Muscle of leg (tissue), 11 donors: ENCODE data around the gene ENG. TPM values are rescaled to one million over a fixed set of nuclear protein-coding genes. Genes with fewer than 3 reads are reported as not detected.

Experiments used
- DNase-seq: peaks from one replicate; pipeline ENCODE4 v3.0.0; 2013
- H3K27ac ChIP-seq: one replicate; pipeline ENCODE4 v1.5.1; 2013; ENCODE audit warnings: mild to moderate bottlenecking, low read length, control low read depth
- H3K27me3 ChIP-seq: one replicate; pipeline ENCODE4 v1.6.1; 2013; ENCODE audit warnings: low read length; ENCODE audit not compliant: control insufficient read depth, insufficient read depth
- H3K36me3 ChIP-seq: one replicate; pipeline ENCODE4 v1.6.1; 2013; ENCODE audit warnings: low read length; ENCODE audit not compliant: control insufficient read depth, insufficient read depth
- H3K4me1 ChIP-seq: one replicate; pipeline ENCODE4 v1.6.1; 2013; ENCODE audit warnings: low read length; ENCODE audit not compliant: control insufficient read depth, insufficient read depth
- H3K4me3 ChIP-seq: one replicate; pipeline ENCODE4 v1.5.1; 2013; ENCODE audit warnings: low read length, control low read depth
- H3K9me3 ChIP-seq: replicated peaks from 2 replicates; pipeline ENCODE4 v1.6.1; 2013; ENCODE audit warnings: low read depth, low read length; ENCODE audit not compliant: control insufficient read depth
- WGBS: methylation state at CpG from one replicate; pipeline ENCODE4 v1.1.5; 2013; ENCODE audit warnings: missing lambda C conversion rate; ENCODE audit not compliant: insufficient coverage; 5-methylcytosine and 5-hydroxymethylcytosine counted together
- polyA plus RNA-seq, 8 donors: library from polyadenylated mRNA; unstranded; fragments of 120-200 nt; gene quantifications; one replicate each; pipeline versions ENCODE4 v1.2.1 to v1.2.3, GENCODE V29; 2013; ENCODE audit warnings: inconsistent platforms in 1 of 8, low replicate concordance in 1 of 8; ENCODE audit not compliant: insufficient read length in 8 of 8, insufficient read depth in 1 of 8
- total RNA-seq: library from RNA; stranded (reverse); fragments of 120-200 nt; gene quantifications from one replicate; pipeline ENCODE4 v1.2.4, GENCODE V29; 2013

Gene ENG
- total and polyA plus RNA-seq, 9 donors = 9.3 to 77.3 (median 61.2) TPM

DNA sequence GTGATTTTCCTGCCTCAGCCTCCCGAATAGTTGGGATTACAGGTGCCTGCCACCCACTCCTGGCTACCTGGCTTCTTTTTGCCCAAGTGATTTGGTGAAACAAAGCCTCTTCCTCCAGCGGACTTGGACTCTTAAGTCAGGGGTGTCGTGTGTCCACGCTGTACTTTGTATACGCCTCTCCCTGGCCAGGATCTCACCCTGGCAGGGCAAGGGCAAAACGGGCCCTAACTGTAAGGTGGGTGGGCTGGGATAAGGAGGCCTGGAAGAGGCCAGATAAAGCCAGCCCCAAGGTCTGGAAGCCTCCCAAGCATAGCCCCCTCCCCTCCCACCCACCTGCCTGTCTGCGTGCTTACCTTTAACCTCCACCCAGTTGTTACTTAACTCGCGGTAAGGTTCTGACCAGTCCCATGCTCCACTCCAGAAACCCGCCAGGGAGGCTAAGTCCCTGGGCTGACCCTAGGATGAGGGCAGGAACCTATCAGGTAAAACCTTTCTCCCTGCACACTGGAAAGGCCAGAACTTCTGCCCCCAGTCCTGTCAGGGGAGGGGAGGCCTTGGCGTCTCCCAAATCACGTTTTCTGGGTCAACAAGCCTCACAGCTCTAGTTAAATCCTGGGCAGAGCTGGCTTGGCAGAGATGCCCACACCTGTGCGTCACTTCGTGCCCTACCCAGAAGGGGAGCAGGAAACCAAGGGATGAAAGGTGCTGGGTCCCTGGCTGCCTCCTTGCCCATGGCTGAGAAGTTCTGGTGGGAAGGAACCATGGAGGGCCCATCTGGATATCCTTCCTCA is 60.3 kb downstream of the ENG start:
- peaks cover 36% of the 10 kb centered on the region for H3K36me3 ChIP-seq
- no peaks in the 10 kb centered on the region for H3K27me3 ChIP-seq
- H3K4me3 ChIP-seq = no peak overlapping the region
- WGBS = 75% methylated on average over 6 of the region's 14 CpGs
- no peaks in the 10 kb centered on the region for H3K9me3 ChIP-seq
- H3K4me1 ChIP-seq = peaks cover 10% of the 10 kb centered on the region
- peak; percentile 3 for DNase-seq
- no peak overlapping the region for H3K27ac ChIP-seq

DNA sequence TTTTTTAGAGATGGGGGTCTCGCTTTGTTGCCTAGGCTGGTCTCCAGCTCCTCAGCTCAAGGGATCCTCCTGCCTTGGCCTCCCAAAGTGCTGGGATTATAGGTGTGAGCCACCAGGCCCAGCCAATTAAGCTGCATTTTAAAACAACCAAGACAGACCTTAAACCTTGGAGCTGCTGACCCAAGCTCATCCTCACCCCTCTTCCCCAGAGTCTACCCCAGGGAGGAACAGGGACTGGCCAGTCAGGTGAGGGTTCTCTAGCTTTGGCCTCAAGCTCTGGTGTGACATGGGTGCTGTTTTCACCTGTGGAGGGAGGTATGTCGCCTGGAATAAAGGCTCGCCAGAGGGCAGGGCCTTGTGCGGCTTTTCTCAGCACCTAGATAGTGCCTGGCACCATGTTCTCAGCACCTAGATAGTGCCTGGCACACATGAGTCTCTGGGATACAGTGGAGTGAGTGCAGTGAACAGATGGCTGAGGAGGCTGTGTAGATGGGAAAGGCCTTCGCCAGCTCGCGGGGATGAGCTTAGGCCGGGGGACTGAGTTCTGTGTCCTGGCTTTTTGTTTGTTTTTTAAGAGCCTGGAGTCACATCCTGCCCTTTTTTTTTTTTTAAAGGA is 61.3 kb downstream of the ENG start:
- H3K4me1 ChIP-seq = peaks cover 10% of the 10 kb centered on the region
- no peak overlapping the region for H3K4me3 ChIP-seq
- H3K27ac ChIP-seq = no peak overlapping the region
- 75% methylated on average over 8 of the region's 8 CpGs for WGBS
- DNase-seq = no peak
- peaks cover 46% of the 10 kb centered on the region for H3K36me3 ChIP-seq
- H3K9me3 ChIP-seq = no peaks in the 10 kb centered on the region
- no peaks in the 10 kb centered on the region for H3K27me3 ChIP-seq

DNA sequence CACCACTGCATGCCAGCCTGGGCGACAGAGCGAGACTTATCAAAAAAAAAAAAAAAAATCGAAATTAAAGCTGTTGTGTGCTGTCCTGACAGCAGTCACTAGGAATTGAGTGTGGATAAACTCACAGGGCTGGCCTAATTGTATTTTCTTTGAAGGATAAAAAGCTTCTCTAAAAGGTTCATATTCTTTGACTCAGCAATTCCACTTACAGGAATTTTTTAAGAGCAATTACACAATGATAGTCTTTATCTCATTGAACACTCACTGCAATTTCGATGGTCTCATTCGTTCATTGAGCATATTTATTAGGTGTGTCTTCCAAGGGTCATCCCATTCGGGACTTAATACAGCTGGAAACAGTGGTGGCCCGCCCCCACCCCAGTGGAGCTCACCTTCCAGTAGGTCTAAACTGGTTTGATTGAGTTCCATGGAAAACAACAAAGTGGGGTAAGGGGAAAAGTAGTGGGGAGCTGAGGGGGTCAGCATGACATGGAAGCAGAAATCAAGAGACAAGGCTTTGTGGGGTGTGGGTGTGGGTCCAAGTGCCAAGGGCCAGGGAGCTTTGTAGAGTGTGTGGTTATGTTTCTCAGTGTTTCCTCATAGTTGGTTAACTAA is 61.9 kb downstream of the ENG start:
- Histone ChIP-seq H3K36me3 (peaks cover 53% of the 10 kb centered on the region), H3K4me1 (peaks cover 10% of the 10 kb centered on the region), H3K4me3 (no peak overlapping the region), H3K27me3 (no peaks in the 10 kb centered on the region), H3K27ac (no peak overlapping the region), H3K9me3 (no peaks in the 10 kb centered on the region)
- no peak for DNase-seq
- WGBS = 81% methylated on average over 4 of the region's 7 CpGs

DNA sequence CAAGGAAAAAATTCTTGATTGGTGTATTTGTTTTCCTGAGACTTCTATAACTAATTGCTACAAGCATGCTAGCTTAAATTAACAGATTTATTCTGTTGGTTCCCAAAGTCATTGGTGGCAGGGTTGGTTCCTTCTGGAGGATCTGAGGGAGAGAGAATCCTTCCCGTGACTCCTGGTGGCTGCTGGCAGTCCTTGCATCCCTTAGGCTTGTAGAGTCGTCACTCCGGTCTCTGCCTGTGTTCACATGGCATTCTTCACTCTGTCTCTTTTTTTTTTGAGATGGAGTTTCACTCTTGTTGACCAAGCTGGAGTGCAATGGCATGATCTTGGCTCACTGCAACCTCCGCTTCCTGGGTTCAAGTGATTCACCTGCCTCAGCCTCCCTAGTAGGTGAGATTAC is 63.4 kb downstream of the ENG start:
- 73% methylated on average over 4 of the region's 4 CpGs for WGBS
- Histone ChIP-seq H3K36me3 (peaks cover 59% of the 10 kb centered on the region), H3K9me3 (no peaks in the 10 kb centered on the region), H3K4me3 (no peak overlapping the region), H3K4me1 (peaks cover 11% of the 10 kb centered on the region), H3K27me3 (no peaks in the 10 kb centered on the region), H3K27ac (no peak overlapping the region)
- no peak for DNase-seq

DNA sequence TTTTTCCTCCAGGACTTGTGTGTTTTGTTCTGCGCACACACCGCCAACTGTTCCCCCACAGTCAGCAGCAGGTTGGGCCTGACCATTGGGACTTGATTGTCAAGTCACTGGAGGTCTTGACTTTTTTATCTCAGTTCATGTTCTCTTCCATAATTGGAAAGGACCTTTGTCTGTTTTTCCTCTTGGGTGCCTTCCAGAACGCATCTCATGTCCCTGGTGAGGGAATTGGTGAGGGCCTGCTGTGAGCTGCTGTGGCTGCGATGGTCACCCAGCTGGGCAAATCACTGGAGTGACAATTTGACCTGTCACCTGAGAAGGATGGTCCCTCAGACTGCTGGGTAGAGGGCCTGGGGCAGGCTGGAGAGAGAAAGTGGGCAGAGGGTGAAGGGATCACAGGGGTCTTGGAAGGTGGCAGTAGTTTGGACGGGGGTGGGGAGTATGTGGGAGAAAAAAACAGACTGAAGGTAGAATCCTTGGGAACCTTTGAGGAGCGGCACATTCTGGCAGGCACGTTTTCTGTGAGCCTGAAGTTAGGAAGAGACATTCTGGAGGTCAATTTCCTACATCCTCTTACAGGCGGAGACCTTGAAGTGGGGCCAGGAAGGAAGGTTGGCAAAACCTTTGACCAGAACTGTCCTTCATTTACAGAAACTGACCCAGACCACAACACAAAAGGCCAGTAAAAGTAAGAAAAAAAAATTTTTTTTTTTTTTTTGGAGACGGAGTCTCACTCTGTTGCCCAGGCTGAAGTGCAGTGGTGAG is 64.2 kb downstream of the ENG start:
- Histone ChIP-seq H3K4me3 (no peak overlapping the region), H3K36me3 (peaks cover 59% of the 10 kb centered on the region), H3K9me3 (no peaks in the 10 kb centered on the region), H3K27ac (no peak overlapping the region), H3K4me1 (peaks cover 10% of the 10 kb centered on the region), H3K27me3 (no peaks in the 10 kb centered on the region)
- DNase-seq = no peak
- 84% methylated on average over 3 of the region's 9 CpGs for WGBS

DNA sequence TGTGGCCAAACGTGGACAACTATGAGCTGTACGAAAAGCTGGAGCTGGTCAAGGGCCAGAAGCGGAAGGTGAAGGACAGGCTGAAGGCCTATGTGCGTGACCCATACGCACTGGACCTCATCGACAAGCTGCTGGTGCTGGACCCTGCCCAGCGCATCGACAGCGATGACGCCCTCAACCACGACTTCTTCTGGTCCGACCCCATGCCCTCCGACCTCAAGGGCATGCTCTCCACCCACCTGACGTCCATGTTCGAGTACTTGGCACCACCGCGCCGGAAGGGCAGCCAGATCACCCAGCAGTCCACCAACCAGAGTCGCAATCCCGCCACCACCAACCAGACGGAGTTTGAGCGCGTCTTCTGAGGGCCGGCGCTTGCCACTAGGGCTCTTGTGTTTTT is 65.3 kb downstream of the ENG start:
- Histone ChIP-seq H3K9me3 (no peaks in the 10 kb centered on the region), H3K36me3 (peaks cover 59% of the 10 kb centered on the region), H3K27me3 (no peaks in the 10 kb centered on the region), H3K4me1 (peaks cover 16% of the 10 kb centered on the region), H3K27ac (no peak overlapping the region), H3K4me3 (no peak overlapping the region)
- no peak for DNase-seq
- WGBS = 87% methylated on average over 21 of the region's 25 CpGs

DNA sequence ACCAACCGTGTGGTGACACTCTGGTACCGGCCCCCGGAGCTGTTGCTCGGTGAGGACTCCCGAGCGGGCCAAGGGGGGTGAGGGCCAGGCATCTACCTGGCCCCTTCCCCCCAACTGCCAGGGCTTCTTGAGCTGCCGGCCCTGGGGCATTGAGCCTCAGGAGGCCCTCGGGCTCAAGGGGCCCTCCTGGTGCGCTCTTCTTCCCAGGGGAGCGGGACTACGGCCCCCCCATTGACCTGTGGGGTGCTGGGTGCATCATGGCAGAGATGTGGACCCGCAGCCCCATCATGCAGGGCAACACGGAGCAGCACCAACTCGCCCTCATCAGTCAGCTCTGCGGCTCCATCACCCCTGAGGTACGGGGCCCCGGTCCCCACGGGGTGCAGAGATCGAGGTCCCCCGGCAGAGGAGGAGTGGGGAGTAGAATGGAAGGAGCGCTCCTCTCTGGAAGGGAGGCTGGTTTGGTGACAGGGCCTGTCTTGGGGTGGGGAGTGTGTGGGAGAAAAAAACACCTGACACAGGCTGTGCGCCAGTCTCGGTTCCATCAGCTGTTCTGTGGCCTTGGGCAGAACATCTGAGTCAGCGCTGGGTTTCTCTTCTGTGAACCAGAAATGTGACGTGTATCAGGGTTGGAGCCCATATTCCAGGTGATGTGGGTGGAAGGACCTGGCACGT is 66.0 kb downstream of the ENG start:
- Histone ChIP-seq H3K27ac (no peak overlapping the region), H3K36me3 (peaks cover 56% of the 10 kb centered on the region), H3K4me3 (no peak overlapping the region), H3K4me1 (peaks cover 20% of the 10 kb centered on the region), H3K27me3 (no peaks in the 10 kb centered on the region), H3K9me3 (no peaks in the 10 kb centered on the region)
- WGBS = 91% methylated on average over 23 of the region's 26 CpGs
- DNase-seq = no peak

DNA sequence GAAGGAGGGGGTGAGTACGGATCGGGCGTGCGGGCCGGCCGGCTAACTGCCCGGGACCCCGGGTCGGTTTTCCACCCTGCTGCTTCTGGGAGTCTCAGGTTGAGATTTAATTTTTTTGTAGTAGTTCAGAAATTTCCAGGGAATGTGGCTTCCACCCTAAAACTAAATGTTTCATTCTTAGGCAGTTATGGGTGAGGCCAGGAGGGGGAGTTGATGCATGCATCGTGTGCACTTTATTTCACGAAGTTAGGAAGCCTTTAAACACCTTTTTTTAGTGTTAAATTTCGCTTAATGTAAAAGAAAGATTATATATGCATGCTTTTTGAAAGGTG is 67.7 kb downstream of the ENG start:
- H3K9me3 ChIP-seq = no peaks in the 10 kb centered on the region
- no peak for DNase-seq
- H3K27me3 ChIP-seq = no peaks in the 10 kb centered on the region
- peaks cover 30% of the 10 kb centered on the region for H3K4me1 ChIP-seq
- peak overlapping the region; percentile 90 for H3K27ac ChIP-seq
- 2% methylated on average over 7 of the region's 12 CpGs for WGBS
- peaks cover 48% of the 10 kb centered on the region for H3K36me3 ChIP-seq
- H3K4me3 ChIP-seq = peak overlapping the region; percentile 99

DNA sequence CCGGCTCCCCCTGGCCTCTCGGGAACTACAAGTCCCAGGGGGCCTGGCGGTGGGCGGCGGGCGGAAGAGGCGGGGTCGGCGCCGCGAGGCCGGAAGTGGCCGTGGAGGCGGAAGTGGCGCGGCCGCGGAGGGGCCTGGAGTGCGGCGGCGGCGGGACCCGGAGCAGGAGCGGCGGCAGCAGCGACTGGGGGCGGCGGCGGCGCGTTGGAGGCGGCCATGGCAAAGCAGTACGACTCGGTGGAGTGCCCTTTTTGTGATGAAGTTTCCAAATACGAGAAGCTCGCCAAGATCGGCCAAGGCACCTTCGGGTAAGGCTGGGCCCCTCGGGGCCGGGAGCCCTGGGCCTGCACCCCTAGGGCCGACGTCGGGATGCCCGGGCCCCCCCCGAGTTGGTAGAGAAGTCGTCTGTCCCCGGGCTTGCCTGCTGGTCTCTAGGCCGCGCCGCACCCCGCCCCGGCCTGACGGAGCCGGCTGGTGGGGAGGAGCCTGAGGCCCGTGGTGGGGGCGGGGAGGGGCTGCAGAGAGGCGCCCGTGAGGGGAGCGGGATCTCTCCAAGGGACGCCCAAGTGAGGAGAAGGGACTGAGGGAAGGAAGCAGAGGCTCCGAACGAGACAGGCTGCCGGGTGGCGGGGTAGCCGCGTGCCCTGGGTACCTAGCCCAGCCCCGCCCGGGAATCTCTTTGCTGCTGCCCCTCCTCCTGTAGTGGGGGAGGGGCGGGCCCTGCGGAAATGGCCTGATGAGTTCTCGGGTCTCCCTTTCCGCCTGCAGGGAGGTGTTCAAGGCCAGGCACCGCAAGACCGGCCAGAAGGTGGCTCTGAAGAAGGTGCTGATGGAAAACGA is 68.3 kb downstream of the ENG start, which contains the start of gene CDK9:
CDK9 (plus strand) TSS at position 102 of the 840 bp plus-strand sequence; CDS start at position 217, 115 bp downstream.
- Histone ChIP-seq H3K9me3 (no peaks in the 10 kb centered on the region), H3K4me1 (peaks cover 30% of the 10 kb centered on the region), H3K4me3 (peak within 1 kb of the TSS; percentile 99), H3K36me3 (peaks cover 42% of the 10 kb centered on the region), H3K27ac (peak within 1 kb of the TSS; percentile 95), H3K27me3 (no peaks in the 10 kb centered on the region)
- under 1% methylated on average over 70 of the region's 75 CpGs for WGBS
- peak; percentile 96 for DNase-seq
